PC-9 (cell line): ENCODE data around the gene AMOTL1. TPM values are rescaled to one million over a fixed set of nuclear protein-coding genes. Genes with fewer than 3 reads are reported as not detected.

Source experiments
- BruUV-seq: library from RNA; stranded (reverse); fragments of 400-500 nt; replicated peaks from 2 replicates; lab custom pipeline; 2021; lab: Mats Ljungman, UMichigan
- CTCF ChIA-PET: fragments of 300-600 bp; sonication (Branson Sonifier 250); formaldehyde crosslinking; loops from one replicate; lab custom pipeline; 2022; ENCODE audit warnings: antibody characterized with exemption; lab: Charles Lee
- POLR2A ChIA-PET: fragments of 300-600 bp; sonication (Branson Sonifier 250); formaldehyde crosslinking; loops from one replicate; lab custom pipeline; 2022; ENCODE audit warnings: antibody characterized with exemption; ENCODE audit not compliant: unreplicated experiment; lab: Charles Lee
- DNase-seq, 2 experiments: peaks; one replicate each; pipeline versions ENCODE4 v3.0.0 to v3.0.0-alpha.2; 2015 to 2022; ENCODE audit warnings: mixed read lengths in 1 of 2
- H2AFZ ChIP-seq: fragments of 200-600 bp; sonication (generic); 2 replicates; pipeline ENCODE4 v1.8.1; 2017; ENCODE audit warnings: antibody characterized with exemption
- H3F3A ChIP-seq: fragments of 200-600 bp; sonication (generic); 2 replicates; pipeline ENCODE4 v1.8.1; 2017; ENCODE audit warnings: antibody characterized with exemption, mild to moderate bottlenecking, low read depth; ENCODE audit not compliant: insufficient read depth
- H3K27ac ChIP-seq: fragments of 200-600 bp; sonication (generic); 2 replicates; pipeline ENCODE4 v1.6.1; 2016; ENCODE audit warnings: mixed run types
- H3K27me3 ChIP-seq: fragments of 200-600 bp; sonication (generic); 2 replicates; pipeline ENCODE4 v1.6.1; 2016; ENCODE audit warnings: low read depth, mixed run types; ENCODE audit not compliant: insufficient read depth
- H3K36me3 ChIP-seq: fragments of 200-600 bp; sonication (generic); 2 replicates; pipeline ENCODE4 v1.6.1; 2016; ENCODE audit warnings: low read depth, mixed run types
- H3K4me1 ChIP-seq: fragments of 200-600 bp; sonication (generic); replicated peaks from 2 replicates; pipeline ENCODE4 v1.6.1; 2016; ENCODE audit warnings: mixed run types; ENCODE audit not compliant: insufficient read depth
- H3K4me2 ChIP-seq: fragments of 200-600 bp; sonication (generic); 2 replicates; pipeline ENCODE4 v1.6.1; 2017; ENCODE audit warnings: mixed run types
- H3K4me3 ChIP-seq: fragments of 200-600 bp; sonication (generic); 2 replicates; pipeline ENCODE4 v1.6.1; 2016; ENCODE audit warnings: mixed run types
- H3K79me2 ChIP-seq: fragments of 200-600 bp; sonication (generic); 2 replicates; pipeline ENCODE4 v1.6.1; 2017; ENCODE audit warnings: low read depth, mixed run types
- H3K9me2 ChIP-seq: fragments of 200-600 bp; sonication (generic); 2 replicates; pipeline ENCODE4 v1.8.1; 2017; ENCODE audit warnings: mild to moderate bottlenecking; ENCODE audit not compliant: insufficient read depth
- H3K9me3 ChIP-seq: fragments of 200-600 bp; sonication (generic); 2 replicates; pipeline ENCODE4 v1.8.1; 2016; ENCODE audit warnings: low read depth; ENCODE audit not compliant: insufficient read depth
- H4K20me1 ChIP-seq: fragments of 200-600 bp; sonication (generic); 2 replicates; pipeline ENCODE4 v1.8.1; 2017; ENCODE audit not compliant: insufficient read depth
- EZH2 ChIP-seq: fragments of 200-600 bp; sonication (generic); IDR thresholded peaks from 2 replicates; pipeline ENCODE4 v1.8.0; 2017; ENCODE audit warnings: antibody characterized with exemption, low read depth
- intact Hi-C: fragments of 100-400 bp; cut with micrococcal nuclease; formaldehyde crosslinking; loops from one replicate; pipeline ENCODE4 v1.10.0; 2022; ENCODE audit not compliant: unreplicated experiment
- total RNA-seq: library from RNA; stranded (reverse); gene quantifications from 2 replicates; pipeline ENCODE4 v1.2.3, GENCODE V29; 2021
- TF ChIP-seq, protein P1 (sequence below): fragments of 200-600 bp; sonication (generic); conservative IDR thresholded peaks from 2 replicates; pipeline ENCODE4 v1.6.1; 2017; ENCODE audit warnings: mixed run types, antibody characterized with exemption, mild to moderate bottlenecking, moderate library complexity

Gene AMOTL1
- total RNA-seq, 1 experiment from 2014 or later, result 60.5 TPM

DNA sequence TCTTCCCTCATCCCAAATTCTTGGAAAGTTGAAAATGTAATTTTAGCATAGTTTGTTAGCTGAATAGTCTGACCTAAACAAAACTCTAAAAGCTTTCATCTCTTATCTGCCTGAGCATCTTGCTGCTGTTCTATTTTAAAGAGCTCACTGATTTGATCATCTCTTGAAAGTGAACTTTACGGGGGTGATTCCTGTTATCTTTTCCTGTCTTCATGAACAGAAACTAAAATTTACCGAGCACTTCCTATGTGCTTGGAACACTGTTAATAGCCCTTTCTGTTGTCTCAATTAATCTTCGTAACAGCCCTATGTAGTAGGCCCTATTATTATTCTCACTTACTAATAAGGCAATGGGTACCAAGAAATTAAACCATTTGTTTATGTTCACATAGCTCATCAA, 12.3 kb downstream of the AMOTL1 start:
- Histone ChIP-seq H3K4me2 (no peak overlapping the region), H4K20me1 (peaks cover 39% of the 10 kb centered on the region), H3K4me1 (peaks cover 71% of the 10 kb centered on the region), H3K79me2 (peaks cover 100% of the 10 kb centered on the region), H3K27ac (no peak overlapping the region), H3F3A (peaks cover 43% of the 10 kb centered on the region), H3K36me3 (peaks cover 23% of the 10 kb centered on the region; the same call in 1 of the 2 replicates), H3K4me3 (no peak overlapping the region), H3K9me2 (no peaks in the 10 kb centered on the region), H2AFZ (no peak overlapping the region), H3K9me3 (no peaks in the 10 kb centered on the region), H3K27me3 (no peaks in the 10 kb centered on the region)
- TF ChIP-seq, protein P1, sequence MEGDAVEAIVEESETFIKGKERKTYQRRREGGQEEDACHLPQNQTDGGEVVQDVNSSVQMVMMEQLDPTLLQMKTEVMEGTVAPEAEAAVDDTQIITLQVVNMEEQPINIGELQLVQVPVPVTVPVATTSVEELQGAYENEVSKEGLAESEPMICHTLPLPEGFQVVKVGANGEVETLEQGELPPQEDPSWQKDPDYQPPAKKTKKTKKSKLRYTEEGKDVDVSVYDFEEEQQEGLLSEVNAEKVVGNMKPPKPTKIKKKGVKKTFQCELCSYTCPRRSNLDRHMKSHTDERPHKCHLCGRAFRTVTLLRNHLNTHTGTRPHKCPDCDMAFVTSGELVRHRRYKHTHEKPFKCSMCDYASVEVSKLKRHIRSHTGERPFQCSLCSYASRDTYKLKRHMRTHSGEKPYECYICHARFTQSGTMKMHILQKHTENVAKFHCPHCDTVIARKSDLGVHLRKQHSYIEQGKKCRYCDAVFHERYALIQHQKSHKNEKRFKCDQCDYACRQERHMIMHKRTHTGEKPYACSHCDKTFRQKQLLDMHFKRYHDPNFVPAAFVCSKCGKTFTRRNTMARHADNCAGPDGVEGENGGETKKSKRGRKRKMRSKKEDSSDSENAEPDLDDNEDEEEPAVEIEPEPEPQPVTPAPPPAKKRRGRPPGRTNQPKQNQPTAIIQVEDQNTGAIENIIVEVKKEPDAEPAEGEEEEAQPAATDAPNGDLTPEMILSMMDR, result no peak
- TF ChIP-seq EZH2, result no peak
- intact Hi-C loops, result no loop called here
- BruUV-seq, result no TSS peak
- no peak for DNase-seq
- ChIA-PET CTCF (no interaction called here), POLR2A (no interaction called here)

DNA sequence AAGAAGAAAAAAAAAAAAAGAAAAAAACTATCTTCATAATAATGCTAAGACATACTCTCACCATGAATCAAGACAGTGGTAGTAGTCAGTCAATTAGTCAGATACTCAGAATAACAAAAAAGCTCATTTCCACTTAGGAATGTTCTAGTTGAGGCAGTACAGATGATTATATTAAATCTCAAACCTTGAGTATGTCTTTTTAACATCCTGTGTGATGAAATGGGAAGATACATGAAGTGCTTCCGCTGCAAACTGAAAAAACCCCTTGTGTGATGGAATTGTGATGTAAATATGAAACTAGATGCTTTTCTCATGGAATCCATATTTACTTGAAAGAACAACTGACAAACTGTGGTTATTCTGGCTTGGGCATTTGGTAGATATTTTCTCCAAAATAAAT, 13.7 kb downstream of the AMOTL1 start:
- POLR2A ChIA-PET, result no interaction called here
- no TSS peak for BruUV-seq
- no peak overlapping the region for H3K4me2 ChIP-seq

DNA sequence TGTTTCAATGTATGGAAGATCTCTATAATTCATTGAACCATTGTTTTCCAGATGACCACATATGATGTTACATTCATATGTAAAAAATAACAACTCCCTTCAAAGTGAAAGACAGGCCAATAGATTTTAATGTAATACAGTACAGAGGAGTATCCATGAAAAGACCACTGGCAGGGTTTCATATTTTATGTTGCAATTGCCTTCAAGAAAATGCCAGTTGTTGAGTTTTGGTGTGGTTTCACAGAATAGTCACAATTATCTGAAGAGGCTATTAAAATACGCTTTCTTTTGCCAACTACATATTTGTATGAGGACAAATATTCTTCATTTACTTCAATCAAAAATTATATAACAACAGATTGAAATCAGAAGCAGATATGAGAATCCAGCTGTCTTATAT, 14.3 kb downstream of the AMOTL1 start:
- intact Hi-C loops, result no loop called here
- H2AFZ ChIP-seq, result no peak overlapping the region
- H3K4me2 ChIP-seq, result no peak overlapping the region
- no peaks in the 10 kb centered on the region for H3K9me2 ChIP-seq
- no TSS peak for BruUV-seq
- TF ChIP-seq, protein P1, result no peak
- no peak for TF ChIP-seq EZH2
- no peaks in the 10 kb centered on the region for H3K27me3 ChIP-seq
- ChIA-PET CTCF (no interaction called here), POLR2A (no interaction called here)
- H3K9me3 ChIP-seq, result no peaks in the 10 kb centered on the region
- H3K79me2 ChIP-seq, result peaks cover 99% of the 10 kb centered on the region
- H3K4me3 ChIP-seq, result no peak overlapping the region
- H4K20me1 ChIP-seq, result peaks cover 38% of the 10 kb centered on the region
- peaks cover 27% of the 10 kb centered on the region for H3K36me3 ChIP-seq
- H3K4me1 ChIP-seq, result peaks cover 58% of the 10 kb centered on the region
- H3F3A ChIP-seq, result peaks cover 30% of the 10 kb centered on the region
- H3K27ac ChIP-seq, result no peak overlapping the region
- no peak for DNase-seq

More for the DNA sequence above, 13.7 kb downstream of the AMOTL1 start:
- Histone ChIP-seq H3K9me3 (no peaks in the 10 kb centered on the region), H2AFZ (no peak overlapping the region), H3K27ac (no peak overlapping the region), H3K27me3 (no peaks in the 10 kb centered on the region), H3K36me3 (peaks cover 25% of the 10 kb centered on the region), H3K4me3 (no peak overlapping the region), H4K20me1 (peaks cover 35% of the 10 kb centered on the region), H3F3A (peaks cover 34% of the 10 kb centered on the region), H3K9me2 (no peaks in the 10 kb centered on the region), H3K79me2 (peaks cover 100% of the 10 kb centered on the region), H3K4me1 (peaks cover 60% of the 10 kb centered on the region)
- CTCF ChIA-PET, result no interaction called here
- TF ChIP-seq, protein P1, result no peak
- TF ChIP-seq EZH2, result no peak
- no peak for DNase-seq
- intact Hi-C loops, result no loop called here
